Measurements from ENCODE around the gene PHLDA1. TPM values are rescaled to one million over a fixed set of nuclear protein-coding genes. Genes with fewer than 3 reads are reported as not detected.
"Not testable (repeated sequence)": the region's sequence is repeated elsewhere in the genome, so short reads cannot be mapped to it uniquely, and the experiment has no call there.

PHLDA1 gene
- polyA plus RNA-seq, 4 donors, result 39.8 to 46.6 (median 43.0) TPM

- no peak for DNase-seq (ENCODE audit: low read depth in 4 of 4, low spot score in 3 of 4)
Observed at GRCh38 chr12:75990189-75990912, 41.2 kb downstream of the PHLDA1 start.

- not testable (repeated sequence) for DNase-seq (ENCODE audit: low read depth in 4 of 4, low spot score in 3 of 4)
Observed at GRCh38 chr12:75987709-75988108, 43.9 kb downstream of the PHLDA1 start.

GRCh38 chr12:75986001-75986746, 45.4 kb downstream of the PHLDA1 start:
- no peak for DNase-seq (ENCODE audit: low read depth in 4 of 4, low spot score in 3 of 4)

GRCh38 chr12:75985566-75985965, 46.0 kb downstream of the PHLDA1 start:
- no peak for DNase-seq (ENCODE audit: low read depth in 4 of 4, low spot score in 3 of 4)

GRCh38 chr12:75984577-75985182, 46.9 kb downstream of the PHLDA1 start:
- no peak for DNase-seq (ENCODE audit: low read depth in 4 of 4, low spot score in 3 of 4)

- DNase-seq (ENCODE audit: low read depth in 4 of 4, low spot score in 3 of 4), result not testable (repeated sequence)
Observed at GRCh38 chr12:75983851-75984250, 47.7 kb downstream of the PHLDA1 start.

GRCh38 chr12:75982979-75983660, 48.5 kb downstream of the PHLDA1 start:
- DNase-seq (ENCODE audit: low read depth in 4 of 4, low spot score in 3 of 4), result no peak

GRCh38 chr12:75982169-75982564, 49.4 kb downstream of the PHLDA1 start:
- DNase-seq (ENCODE audit: low read depth in 4 of 4, low spot score in 3 of 4), result no peak

- DNase-seq (ENCODE audit: low read depth in 4 of 4, low spot score in 3 of 4), result no peak
Observed at GRCh38 chr12:75981247-75982168, 50.1 kb downstream of the PHLDA1 start.

- no peak for DNase-seq (ENCODE audit: low read depth in 4 of 4, low spot score in 3 of 4)
Observed at GRCh38 chr12:75979181-75979580, 52.4 kb downstream of the PHLDA1 start.

GRCh38 chr12:75978677-75979076, 52.9 kb downstream of the PHLDA1 start:
- no peak for DNase-seq (ENCODE audit: low read depth in 4 of 4, low spot score in 3 of 4)

- DNase-seq (ENCODE audit: low read depth in 4 of 4, low spot score in 3 of 4), result peak in 3 of 4 donors; percentile 47 to 59 (median 51)
Observed at GRCh38 chr12:75977952-75978671, 53.5 kb downstream of the PHLDA1 start.

- DNase-seq (ENCODE audit: low read depth in 4 of 4, low spot score in 3 of 4), result no peak
Observed at GRCh38 chr12:75977590-75977951, 54.0 kb downstream of the PHLDA1 start.

- no peak for DNase-seq (ENCODE audit: low read depth in 4 of 4, low spot score in 3 of 4)
Observed at GRCh38 chr12:75976913-75977312, 54.7 kb downstream of the PHLDA1 start.

GRCh38 chr12:75976113-75976512, 55.5 kb downstream of the PHLDA1 start:
- no peak for DNase-seq (ENCODE audit: low read depth in 4 of 4, low spot score in 3 of 4)

- no peak for DNase-seq (ENCODE audit: low read depth in 4 of 4, low spot score in 3 of 4)
Observed at GRCh38 chr12:75975702-75976101, 55.9 kb downstream of the PHLDA1 start.
